PC-3 (cell line): ENCODE data around the gene TPO. TPM values are rescaled to one million over a fixed set of nuclear protein-coding genes. Genes with fewer than 3 reads are reported as not detected.
"Not testable (repeated sequence)": the region's sequence is repeated elsewhere in the genome, so short reads cannot be mapped to it uniquely, and the experiment has no call there.

Source experiments
- ATAC-seq: fragments of 200-7000 bp; cut with Tn5 transposase; 2 replicates; pipeline ENCODE4 v1.9.1; 2020; ENCODE audit warnings: mild to moderate bottlenecking, moderate library complexity
- BruUV-seq: library from RNA; stranded (reverse); fragments of 400-500 nt; replicated peaks from 2 replicates; lab custom pipeline; 2021; lab: Mats Ljungman, UMichigan
- CTCF ChIA-PET: fragments of 300-600 bp; sonication (Branson Sonifier 250); formaldehyde crosslinking; loops from one replicate; lab custom pipeline; 2022; ENCODE audit warnings: antibody characterized with exemption; lab: Charles Lee
- POLR2A ChIA-PET: fragments of 300-600 bp; sonication (Branson Sonifier 250); formaldehyde crosslinking; loops from one replicate; lab custom pipeline; 2022; ENCODE audit warnings: antibody characterized with exemption; ENCODE audit not compliant: unreplicated experiment; lab: Charles Lee
- DNase-seq: peaks from one replicate; pipeline ENCODE4 v3.0.0-alpha.2; 2015
- H2AFZ ChIP-seq: fragments of 300-600 bp; sonication (generic); 2 replicates; pipeline ENCODE4 v1.6.0; 2016; ENCODE audit warnings: antibody characterized with exemption, low read length
- H3F3A ChIP-seq: fragments of 300-600 bp; sonication (generic); one replicate; pipeline ENCODE4 v1.6.0; 2017; ENCODE audit warnings: antibody characterized with exemption, low read length, control low read depth, mild to moderate bottlenecking; ENCODE audit not compliant: unreplicated experiment
- H3K27ac ChIP-seq: fragments of 300-600 bp; sonication (generic); 2 replicates; pipeline ENCODE4 v1.5.1; 2016; ENCODE audit warnings: mild to moderate bottlenecking, low read length
- H3K27me3 ChIP-seq: fragments of 300-600 bp; sonication (generic); 2 replicates; pipeline ENCODE4 v1.6.1; 2016; ENCODE audit warnings: low read length, mixed read lengths
- H3K36me3 ChIP-seq: fragments of 300-600 bp; sonication (generic); 2 replicates; pipeline ENCODE4 v1.6.1; 2016; ENCODE audit warnings: low read depth, mixed run types, low read length, mixed read lengths
- H3K4me1 ChIP-seq: fragments of 300-600 bp; sonication (generic); 2 replicates; pipeline ENCODE4 v1.5.1; 2016; ENCODE audit warnings: low read length; ENCODE audit not compliant: insufficient read depth
- H3K4me2 ChIP-seq: fragments of 300-600 bp; sonication (generic); 2 replicates; pipeline ENCODE4 v1.6.0; 2016; ENCODE audit warnings: low read length
- H3K4me3 ChIP-seq: fragments of 300-600 bp; sonication (generic); 2 replicates; pipeline ENCODE4 v1.5.1; 2016; ENCODE audit warnings: mild to moderate bottlenecking, low read length, mixed read lengths
- H3K79me2 ChIP-seq: fragments of 300-600 bp; sonication (generic); 2 replicates; pipeline ENCODE4 v1.6.1; 2017; ENCODE audit warnings: low read length, mixed read lengths
- H3K9ac ChIP-seq: fragments of 300-600 bp; sonication (generic); 2 replicates; pipeline ENCODE4 v1.6.0; 2016; ENCODE audit warnings: mild to moderate bottlenecking, low read length
- H3K9me2 ChIP-seq: fragments of 300-600 bp; sonication (generic); replicated peaks from 2 replicates; pipeline ENCODE4 v1.6.1; 2016; ENCODE audit warnings: mixed run types, low read length, mixed read lengths
- H3K9me3 ChIP-seq: fragments of 300-600 bp; sonication (generic); 2 replicates; pipeline ENCODE4 v1.6.1; 2016; ENCODE audit warnings: low read length, mixed read lengths
- H4K20me1 ChIP-seq: fragments of 300-600 bp; sonication (generic); 2 replicates; pipeline ENCODE4 v1.6.1; 2016; ENCODE audit warnings: low read length, mixed read lengths
- EZH2 ChIP-seq: fragments of 300-600 bp; sonication (generic); IDR thresholded peaks from one replicate; pipeline ENCODE4 v1.6.1; 2017; ENCODE audit warnings: antibody characterized with exemption, mild to moderate bottlenecking, low read length; ENCODE audit not compliant: unreplicated experiment
- EZH2phosphoT487 ChIP-seq: fragments of 300-600 bp; sonication (generic); IDR thresholded peaks from 2 replicates; pipeline ENCODE4 v1.6.1; 2018; ENCODE audit warnings: mild to moderate bottlenecking, antibody characterized with exemption, low read length, borderline replicate concordance
- intact Hi-C: fragments of 100-400 bp; cut with micrococcal nuclease; formaldehyde crosslinking; loops from 2 replicates; pipeline ENCODE4 v1.9.0; 2023
- total RNA-seq: library from RNA; depleted of rRNA; stranded (reverse); fragments of >200 nt; gene quantifications from 2 replicates; pipeline ENCODE4 v1.2.3, GENCODE V29; 2014
- TF ChIP-seq, protein P1 (sequence below): fragments of 300-600 bp; sonication (generic); conservative IDR thresholded peaks from 2 replicates; pipeline ENCODE4 v1.5.1; 2017; ENCODE audit warnings: antibody characterized with exemption, low read depth, mild to moderate bottlenecking, low read length

TPO gene
- total RNA-seq, 1 experiment from 2014 or later, result not detected

DNA sequence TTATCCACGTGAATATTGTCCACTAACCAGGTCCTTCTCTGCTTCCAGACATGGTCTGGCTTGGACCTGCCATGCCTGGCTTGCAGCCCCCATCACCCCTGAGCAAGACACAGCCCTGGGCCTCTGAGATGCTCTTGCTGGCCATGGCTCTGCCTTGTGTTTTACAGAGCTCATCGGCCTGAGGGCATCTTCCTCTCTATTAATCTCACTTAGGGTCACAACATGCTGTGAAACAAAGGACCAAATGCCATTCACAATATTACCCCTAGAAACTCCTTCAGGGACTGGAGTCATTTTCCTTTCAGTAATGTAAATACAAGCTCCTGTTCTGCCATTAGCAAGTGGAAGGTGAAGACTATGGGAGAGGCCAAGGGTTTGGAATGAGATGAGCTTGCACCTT lies 6.8 kb upstream of the TPO start:
- Histone ChIP-seq H3K27me3 (peaks cover 92% of the 10 kb centered on the region), H3F3A (no peaks in the 10 kb centered on the region), H4K20me1 (no peaks in the 10 kb centered on the region), H3K9me3 (no peaks in the 10 kb centered on the region), H3K36me3 (no peaks in the 10 kb centered on the region), H3K27ac (no peak overlapping the region), H3K4me3 (no peak overlapping the region), H2AFZ (no peak overlapping the region), H3K4me1 (no peaks in the 10 kb centered on the region), H3K9ac (no peak overlapping the region), H3K79me2 (no peaks in the 10 kb centered on the region), H3K4me2 (no peak overlapping the region), H3K9me2 (no peaks in the 10 kb centered on the region)
- ChIA-PET POLR2A (no interaction called here), CTCF (no interaction called here)
- intact Hi-C loops, result no loop called here
- BruUV-seq, result no TSS peak
- DNase-seq (no peak), ATAC-seq (no peak)
- TF ChIP-seq, protein P1, sequence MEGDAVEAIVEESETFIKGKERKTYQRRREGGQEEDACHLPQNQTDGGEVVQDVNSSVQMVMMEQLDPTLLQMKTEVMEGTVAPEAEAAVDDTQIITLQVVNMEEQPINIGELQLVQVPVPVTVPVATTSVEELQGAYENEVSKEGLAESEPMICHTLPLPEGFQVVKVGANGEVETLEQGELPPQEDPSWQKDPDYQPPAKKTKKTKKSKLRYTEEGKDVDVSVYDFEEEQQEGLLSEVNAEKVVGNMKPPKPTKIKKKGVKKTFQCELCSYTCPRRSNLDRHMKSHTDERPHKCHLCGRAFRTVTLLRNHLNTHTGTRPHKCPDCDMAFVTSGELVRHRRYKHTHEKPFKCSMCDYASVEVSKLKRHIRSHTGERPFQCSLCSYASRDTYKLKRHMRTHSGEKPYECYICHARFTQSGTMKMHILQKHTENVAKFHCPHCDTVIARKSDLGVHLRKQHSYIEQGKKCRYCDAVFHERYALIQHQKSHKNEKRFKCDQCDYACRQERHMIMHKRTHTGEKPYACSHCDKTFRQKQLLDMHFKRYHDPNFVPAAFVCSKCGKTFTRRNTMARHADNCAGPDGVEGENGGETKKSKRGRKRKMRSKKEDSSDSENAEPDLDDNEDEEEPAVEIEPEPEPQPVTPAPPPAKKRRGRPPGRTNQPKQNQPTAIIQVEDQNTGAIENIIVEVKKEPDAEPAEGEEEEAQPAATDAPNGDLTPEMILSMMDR, result no peak
- TF ChIP-seq EZH2phosphoT487 (no peak), EZH2 (no peak)

DNA sequence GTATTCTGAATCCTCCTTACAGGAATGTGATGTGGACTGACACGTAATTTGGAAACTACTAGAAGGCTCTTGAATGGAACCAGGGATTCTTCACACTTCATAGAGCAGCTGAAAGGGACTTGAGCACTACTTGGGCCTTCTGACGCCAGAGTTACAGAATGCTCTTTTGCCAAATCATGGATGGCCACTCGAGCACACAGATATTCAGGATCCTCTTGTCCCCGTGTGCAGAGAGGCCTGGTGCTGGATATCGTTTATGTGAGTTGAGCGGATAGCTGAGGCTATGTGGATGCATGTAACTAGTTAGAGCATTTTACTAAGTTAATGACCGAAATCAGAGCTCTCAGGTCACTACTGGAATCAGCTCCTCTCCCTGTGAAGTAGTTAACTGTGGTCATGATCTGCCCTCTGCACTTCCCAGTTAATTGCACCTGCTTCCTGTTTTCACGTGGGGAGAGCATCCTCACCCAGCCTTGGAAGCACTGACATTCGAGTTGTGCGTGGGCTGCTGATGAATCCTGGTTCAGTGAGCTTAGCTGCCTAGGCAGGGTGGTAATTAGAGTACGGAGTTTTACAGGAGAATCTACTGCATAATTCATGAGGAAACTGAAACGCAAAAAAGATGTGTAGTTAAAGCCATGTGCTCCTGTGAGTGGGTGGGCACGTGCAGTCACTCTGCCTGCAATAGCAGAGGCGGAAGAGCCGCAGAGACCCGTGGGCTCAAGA lies 5.2 kb upstream of the TPO start:
- Histone ChIP-seq H3K4me2 (no peak overlapping the region), H3K79me2 (no peaks in the 10 kb centered on the region), H3K9me3 (no peaks in the 10 kb centered on the region), H3K9ac (no peak overlapping the region), H3K4me3 (no peak overlapping the region), H4K20me1 (no peaks in the 10 kb centered on the region), H2AFZ (no peak overlapping the region), H3F3A (no peaks in the 10 kb centered on the region), H3K27me3 (peaks cover 92% of the 10 kb centered on the region), H3K9me2 (no peaks in the 10 kb centered on the region), H3K36me3 (no peaks in the 10 kb centered on the region), H3K4me1 (no peaks in the 10 kb centered on the region), H3K27ac (no peak overlapping the region)
- ATAC-seq (no peak), DNase-seq (no peak)
- intact Hi-C loops, result no loop called here
- ChIA-PET CTCF (no interaction called here), POLR2A (no interaction called here)
- no TSS peak for BruUV-seq
- TF ChIP-seq EZH2 (no peak), EZH2phosphoT487 (no peak)
- TF ChIP-seq, protein P1, result no peak

DNA sequence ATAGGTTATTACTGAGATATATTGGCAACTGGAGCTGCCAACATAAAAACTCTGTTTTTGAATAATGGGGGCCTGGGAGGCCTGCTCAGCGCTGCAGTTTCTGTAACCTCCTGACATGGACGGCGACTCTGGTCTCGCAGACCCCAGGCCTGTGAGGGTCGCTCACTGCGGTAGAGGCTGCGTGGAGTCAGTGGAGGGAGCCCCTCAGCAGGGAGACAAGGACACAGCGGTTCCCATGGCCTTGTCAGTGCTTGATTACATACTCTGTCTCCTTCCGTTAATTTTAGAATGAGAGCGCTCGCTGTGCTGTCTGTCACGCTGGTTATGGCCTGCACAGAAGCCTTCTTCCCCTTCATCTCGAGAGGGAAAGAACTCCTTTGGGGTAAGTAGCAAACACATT lies 858 bp downstream of the TPO start:
- Histone ChIP-seq H3K36me3 (no peaks in the 10 kb centered on the region), H4K20me1 (no peaks in the 10 kb centered on the region), H3K4me1 (no peaks in the 10 kb centered on the region), H3K9me3 (no peaks in the 10 kb centered on the region), H2AFZ (no peak overlapping the region), H3K4me2 (no peak overlapping the region), H3F3A (no peaks in the 10 kb centered on the region), H3K27me3 (peaks cover 60% of the 10 kb centered on the region), H3K4me3 (no peak overlapping the region), H3K9ac (no peak overlapping the region), H3K9me2 (no peaks in the 10 kb centered on the region), H3K79me2 (no peaks in the 10 kb centered on the region), H3K27ac (no peak overlapping the region)
- ChIA-PET CTCF (no interaction called here), POLR2A (no interaction called here)
- intact Hi-C loops, result no loop called here
- ATAC-seq (no peak), DNase-seq (no peak)
- BruUV-seq, result no TSS peak
- TF ChIP-seq, protein P1, result no peak
- TF ChIP-seq EZH2 (no peak), EZH2phosphoT487 (no peak)

DNA sequence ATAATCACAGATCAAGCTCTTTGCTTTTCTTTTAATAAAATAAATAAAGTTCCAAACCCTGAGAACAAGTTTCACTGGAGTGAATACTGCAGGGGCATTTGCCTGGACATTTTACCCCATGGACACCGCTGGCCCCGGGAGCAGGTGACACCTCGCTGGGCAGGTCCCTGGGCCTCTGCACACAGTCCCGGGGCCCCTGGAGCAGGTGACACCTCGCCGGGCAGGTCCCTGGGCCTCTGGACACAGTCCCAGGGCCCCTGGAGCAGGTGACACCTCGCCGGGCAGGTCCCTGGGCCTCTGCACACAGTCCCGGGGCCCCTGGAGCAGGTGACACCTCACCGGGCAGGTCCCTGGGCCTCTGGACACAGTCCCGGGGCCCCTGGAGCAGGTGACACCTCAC lies 1.6 kb downstream of the TPO start:
- H2AFZ ChIP-seq, H3K9me2 ChIP-seq, H3K27ac ChIP-seq, H3F3A ChIP-seq, H3K36me3 ChIP-seq, H3K4me1 ChIP-seq, intact Hi-C loops, H3K79me2 ChIP-seq, CTCF ChIA-PET, BruUV-seq, H3K9ac ChIP-seq, POLR2A ChIA-PET, DNase-seq, H3K9me3 ChIP-seq, ATAC-seq, H3K4me2 ChIP-seq, H3K4me3 ChIP-seq, H4K20me1 ChIP-seq: not testable (repeated sequence)
- H3K27me3 ChIP-seq, result peaks cover 60% of the 10 kb centered on the region
